GM12874 (cell line): ENCODE measurements around the gene MEA1.

Experiments used
- TF ChIP-seq, protein P1 (sequence below): IDR thresholded peaks from 2 replicates; pipeline ENCODE4 v1.5.1; 2011; ENCODE audit warnings: low read depth, mild to moderate bottlenecking, control low read depth, low read length, moderate library complexity; ENCODE audit not compliant: insufficient read depth

MEA1 gene

DNA sequence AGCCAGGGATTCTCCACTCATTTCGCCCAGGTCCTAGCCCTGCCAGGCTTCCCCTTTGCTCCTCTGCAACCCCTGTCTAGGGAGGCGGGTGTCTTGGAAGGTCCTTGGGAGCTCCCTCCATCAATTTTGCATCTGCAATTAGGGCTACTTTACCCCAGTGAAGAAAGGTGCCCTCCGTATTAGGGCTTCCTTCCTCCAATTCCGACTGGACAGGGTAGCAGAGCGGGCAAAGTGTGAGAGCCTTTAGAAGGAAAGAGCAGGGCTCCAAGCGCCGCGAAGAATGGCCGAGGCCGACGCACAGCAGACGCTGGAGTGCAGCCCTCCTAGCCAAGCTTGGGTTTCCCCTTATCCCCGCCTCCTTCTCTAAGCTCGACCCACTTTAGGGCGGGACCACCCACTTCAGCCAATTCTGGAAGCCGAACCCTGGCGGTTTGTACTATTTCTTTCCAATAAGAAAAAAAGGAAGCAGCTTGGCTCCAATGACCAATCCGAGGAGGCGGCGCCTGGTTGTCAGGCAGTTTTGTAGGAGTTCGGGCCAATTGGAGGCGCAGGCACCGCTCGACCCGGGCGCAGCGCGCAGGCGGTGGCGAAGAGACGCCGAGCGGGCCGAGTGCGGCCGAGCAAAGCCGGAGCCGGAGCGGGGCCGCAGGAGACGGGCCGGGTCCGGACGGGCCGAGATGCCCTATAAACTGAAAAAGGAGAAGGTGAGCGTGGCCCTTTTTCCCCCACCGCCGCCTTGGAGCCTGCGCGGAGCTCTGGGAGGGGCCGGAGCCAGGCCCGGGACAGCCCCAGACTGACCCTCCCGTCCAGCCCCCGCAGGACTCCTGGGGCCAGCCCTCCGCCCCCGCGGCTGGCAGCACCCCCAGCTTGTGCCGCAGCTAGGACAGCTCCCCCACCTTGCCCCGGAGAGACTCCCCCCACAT, 29.5 kb downstream of the MEA1 start, which contains the start of gene PPP2R5D:
Gene PPP2R5D, plus strand, starts transcription at position 570 of the 923 bp plus-strand sequence. Its CDS starts 108 bp downstream, at position 678.
- TF ChIP-seq, protein P1, sequence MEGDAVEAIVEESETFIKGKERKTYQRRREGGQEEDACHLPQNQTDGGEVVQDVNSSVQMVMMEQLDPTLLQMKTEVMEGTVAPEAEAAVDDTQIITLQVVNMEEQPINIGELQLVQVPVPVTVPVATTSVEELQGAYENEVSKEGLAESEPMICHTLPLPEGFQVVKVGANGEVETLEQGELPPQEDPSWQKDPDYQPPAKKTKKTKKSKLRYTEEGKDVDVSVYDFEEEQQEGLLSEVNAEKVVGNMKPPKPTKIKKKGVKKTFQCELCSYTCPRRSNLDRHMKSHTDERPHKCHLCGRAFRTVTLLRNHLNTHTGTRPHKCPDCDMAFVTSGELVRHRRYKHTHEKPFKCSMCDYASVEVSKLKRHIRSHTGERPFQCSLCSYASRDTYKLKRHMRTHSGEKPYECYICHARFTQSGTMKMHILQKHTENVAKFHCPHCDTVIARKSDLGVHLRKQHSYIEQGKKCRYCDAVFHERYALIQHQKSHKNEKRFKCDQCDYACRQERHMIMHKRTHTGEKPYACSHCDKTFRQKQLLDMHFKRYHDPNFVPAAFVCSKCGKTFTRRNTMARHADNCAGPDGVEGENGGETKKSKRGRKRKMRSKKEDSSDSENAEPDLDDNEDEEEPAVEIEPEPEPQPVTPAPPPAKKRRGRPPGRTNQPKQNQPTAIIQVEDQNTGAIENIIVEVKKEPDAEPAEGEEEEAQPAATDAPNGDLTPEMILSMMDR: no peak

GRCh38 chr6:42981836-42982235, 31.9 kb downstream of the MEA1 start:
- TF ChIP-seq, protein P1: no peak

DNA sequence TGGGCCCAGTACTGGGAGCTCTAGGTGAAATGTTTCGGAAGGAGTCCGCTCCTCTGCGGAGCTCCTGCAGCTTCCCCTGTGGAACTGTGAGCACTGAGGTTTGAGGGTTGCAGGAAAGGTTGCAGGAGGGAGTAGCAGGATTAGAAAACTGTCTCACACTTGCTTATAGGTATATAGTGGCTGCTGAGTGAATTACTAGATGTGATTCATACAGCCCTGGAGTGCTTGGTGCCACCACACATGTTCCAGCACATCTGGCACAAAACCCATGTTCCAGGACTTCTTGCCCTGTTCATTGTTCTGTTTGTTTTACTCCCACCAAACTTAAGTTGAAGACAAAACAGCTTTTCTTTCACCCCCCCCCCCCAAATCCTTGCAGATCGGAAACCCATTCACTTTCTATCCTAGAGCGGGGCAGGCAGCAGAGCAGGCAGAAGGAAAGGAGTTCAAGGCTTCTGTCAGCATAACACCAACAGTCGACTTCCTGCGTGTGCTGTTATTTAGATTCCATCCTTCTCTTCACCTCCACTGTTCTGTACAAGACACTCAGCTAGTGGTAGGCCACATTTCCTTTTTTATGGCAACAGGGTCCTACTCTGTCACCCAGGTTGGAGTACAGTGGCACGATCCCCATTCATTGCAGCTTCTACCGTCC, 34.1 kb downstream of the MEA1 start:
- TF ChIP-seq, protein P1: no peak

GRCh38 chr6:42978839-42979522, 34.8 kb downstream of the MEA1 start, which contains the start of gene PEX6:
Gene PEX6 (minus strand): TSS chr6:42979181. CDS start chr6:42979150, 31 bp downstream.
- TF ChIP-seq, protein P1: no peak

GRCh38 chr6:42978487-42978838, 35.3 kb downstream of the MEA1 start:
- TF ChIP-seq, protein P1: no peak

DNA sequence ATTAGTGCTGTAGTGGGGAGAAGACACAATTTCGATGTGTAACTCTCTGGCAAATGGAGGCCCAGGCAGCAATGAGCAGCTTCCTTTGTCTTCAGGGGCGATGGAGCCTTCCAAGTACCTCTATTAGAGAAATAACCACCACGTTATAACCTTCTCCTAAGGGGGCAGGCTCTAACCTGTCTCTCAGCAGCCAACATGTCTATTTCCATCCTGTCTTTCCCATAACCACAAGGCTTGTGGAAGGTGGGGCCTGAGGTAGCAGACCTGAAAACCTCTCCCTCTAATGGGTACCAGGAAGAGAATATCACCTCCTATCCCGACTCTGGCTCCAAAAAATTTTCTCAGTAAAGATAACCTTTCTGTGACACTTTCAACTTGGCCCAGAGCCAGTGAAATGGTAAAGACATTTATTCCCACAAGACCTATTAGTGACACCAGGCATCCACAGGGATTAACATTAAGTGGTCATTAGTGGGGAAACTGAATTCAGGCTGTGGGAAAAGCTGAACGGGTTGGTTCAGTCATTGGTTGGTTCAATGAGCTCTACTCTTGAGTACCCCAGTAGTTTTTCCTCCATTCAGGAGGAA, 38.7 kb downstream of the MEA1 start:
- TF ChIP-seq, protein P1: no peak
